Esophagus squamous epithelium (tissue), 5 donors: ENCODE measurements around the gene PYY. TPM values are rescaled to one million over a fixed set of nuclear protein-coding genes. Genes with fewer than 3 reads are reported as not detected.

ENCODE experiments used
- DNase-seq: peaks from one replicate; lab custom pipeline; 2025; lab: John Stamatoyannopoulos, UW
- H3K27ac ChIP-seq, 4 donors: fragments of 200-600 bp; sonication (generic); one replicate each; pipeline ENCODE4 v1.5.1; 2016 to 2019; ENCODE audit warnings: mild to moderate bottlenecking in 1 of 4
- H3K27me3 ChIP-seq, 4 donors: fragments of 200-600 bp; sonication (generic); 1 replicate in 3 of 4; 2 replicates in 1 of 4; pipeline versions ENCODE4 v1.5.1 to v1.6.0; 2017 to 2021; ENCODE audit warnings: antibody characterized with exemption in 1 of 4
- H3K36me3 ChIP-seq, 3 donors: fragments of 200-600 bp; sonication (generic); one replicate each; pipeline ENCODE4 v1.5.1; 2016 to 2019
- H3K4me1 ChIP-seq, 3 donors: fragments of 200-600 bp; sonication (generic); one replicate each; pipeline ENCODE4 v1.5.1; 2017 to 2019
- H3K4me3 ChIP-seq, 4 donors: fragments of 200-600 bp; sonication (generic); 1 replicate in 3 of 4; 2 replicates in 1 of 4; pipeline ENCODE4 v1.5.1; 2016 to 2019; ENCODE audit warnings: mild to moderate bottlenecking in 2 of 4, moderate library complexity in 1 of 4
- H3K9me3 ChIP-seq, 3 donors: fragments of 200-600 bp; sonication (generic); one replicate each; pipeline ENCODE4 v1.5.1; 2016 to 2019
- POLR2A ChIP-seq, 4 donors: fragments of 450-650 bp; IDR thresholded peaks; one replicate each; pipeline ENCODE4 v1.6.1; 2017; ENCODE audit warnings: antibody characterized with exemption in 4 of 4, mild to moderate bottlenecking in 4 of 4, moderate library complexity in 3 of 4
- WGBS, 2 donors: methylation state at CpG; one replicate each; pipeline ENCODE4 v1.1.5; 2018; 5-methylcytosine and 5-hydroxymethylcytosine counted together
- intact Hi-C: fragments of 100-400 bp; cut with DNase I; formaldehyde crosslinking; loops from one replicate; pipeline ENCODE4 v1.15.0; 2022
- total RNA-seq, 4 donors: library from RNA; depleted of rRNA; stranded (reverse); fragments of >200 nt; gene quantifications; one replicate each; pipeline ENCODE4 v1.1.0, GENCODE V29; 2016
- TF ChIP-seq, protein P1 (sequence below), 6 experiments: fragments of 450-650 bp in 4 of 6; fragments of 200-600 bp in 2 of 6; sonication (generic) in 2 of 6; IDR thresholded peaks; one replicate each; pipeline ENCODE4 v1.5.1; 2016 to 2019; ENCODE audit warnings: antibody characterized with exemption in 6 of 6, mild to moderate bottlenecking in 4 of 6, moderate library complexity in 4 of 6
- donor health status: DM: yes; HTN: yes; CAD: no.

The PYY gene
- total RNA-seq, 4 donors from 2014 or later = not detected

- no peak for TF ChIP-seq POLR2A (IDR thresholded peaks at IDR 0.05)
- TF ChIP-seq, protein P1, sequence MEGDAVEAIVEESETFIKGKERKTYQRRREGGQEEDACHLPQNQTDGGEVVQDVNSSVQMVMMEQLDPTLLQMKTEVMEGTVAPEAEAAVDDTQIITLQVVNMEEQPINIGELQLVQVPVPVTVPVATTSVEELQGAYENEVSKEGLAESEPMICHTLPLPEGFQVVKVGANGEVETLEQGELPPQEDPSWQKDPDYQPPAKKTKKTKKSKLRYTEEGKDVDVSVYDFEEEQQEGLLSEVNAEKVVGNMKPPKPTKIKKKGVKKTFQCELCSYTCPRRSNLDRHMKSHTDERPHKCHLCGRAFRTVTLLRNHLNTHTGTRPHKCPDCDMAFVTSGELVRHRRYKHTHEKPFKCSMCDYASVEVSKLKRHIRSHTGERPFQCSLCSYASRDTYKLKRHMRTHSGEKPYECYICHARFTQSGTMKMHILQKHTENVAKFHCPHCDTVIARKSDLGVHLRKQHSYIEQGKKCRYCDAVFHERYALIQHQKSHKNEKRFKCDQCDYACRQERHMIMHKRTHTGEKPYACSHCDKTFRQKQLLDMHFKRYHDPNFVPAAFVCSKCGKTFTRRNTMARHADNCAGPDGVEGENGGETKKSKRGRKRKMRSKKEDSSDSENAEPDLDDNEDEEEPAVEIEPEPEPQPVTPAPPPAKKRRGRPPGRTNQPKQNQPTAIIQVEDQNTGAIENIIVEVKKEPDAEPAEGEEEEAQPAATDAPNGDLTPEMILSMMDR (IDR thresholded peaks at IDR 0.05) = no peak
- no peak overlapping the region for H3K4me3 ChIP-seq
- intact Hi-C loops = no loop called here
- no peak overlapping the region for H3K27ac ChIP-seq
- H3K27me3 ChIP-seq = peaks cover 0 to 79% (median 6%) of the 10 kb centered on the region in 4 donors
- no peak for DNase-seq
- 85 to 89% methylated on average over 4 of the region's 4 CpGs for WGBS, 2 donors
- H3K36me3 ChIP-seq = no peaks in the 10 kb centered on the region
- H3K4me1 ChIP-seq = peaks cover 3 to 15% (median 8%) of the 10 kb centered on the region in 3 donors
- no peaks in the 10 kb centered on the region for H3K9me3 ChIP-seq
Observed at GRCh38 chr17:43979671-43980070, 25.9 kb upstream of the PYY start.

DNA sequence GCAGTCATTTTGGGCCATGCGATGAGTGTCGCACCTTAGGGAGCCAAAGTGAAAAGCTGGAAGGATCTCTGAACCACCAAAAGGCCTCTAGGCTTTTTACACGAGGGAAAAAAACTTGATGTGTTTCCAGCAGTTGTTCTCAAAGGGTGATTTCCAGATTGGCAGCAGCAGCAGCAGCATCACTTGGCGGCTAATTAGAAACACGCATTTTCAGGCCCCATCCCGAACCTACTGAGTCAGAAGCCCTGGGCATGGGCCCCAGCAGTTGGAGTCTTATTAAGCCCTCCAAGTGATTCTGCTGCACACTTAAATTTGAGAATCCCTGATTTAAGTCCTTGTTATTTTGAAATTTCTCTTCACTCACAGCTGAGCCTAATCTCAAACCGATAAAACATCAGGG is 25.3 kb upstream of the PYY start:
- Histone ChIP-seq H3K36me3 (no peaks in the 10 kb centered on the region), H3K27me3 (peaks cover 0 to 78% (median 6%) of the 10 kb centered on the region in 4 donors)

DNA sequence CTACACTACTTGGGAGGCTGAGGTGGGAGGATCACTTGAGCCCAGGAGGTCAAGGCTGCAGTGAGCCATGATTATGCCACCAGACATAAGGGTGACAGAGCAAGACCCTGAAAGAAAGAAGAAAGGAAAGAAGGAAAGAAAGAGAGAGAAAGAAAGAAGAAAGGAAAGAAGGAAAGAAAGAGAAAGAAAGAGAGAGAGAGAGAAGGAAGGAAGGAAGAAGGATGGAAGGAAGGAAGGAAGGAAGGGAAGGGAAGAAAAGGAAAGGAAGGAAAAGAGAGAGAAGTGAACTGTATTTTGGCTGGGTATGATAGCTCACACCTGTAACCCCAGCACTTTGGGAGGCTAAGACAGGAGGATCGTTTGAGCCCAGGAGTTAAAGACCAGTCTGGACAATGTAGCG is 24.3 kb upstream of the PYY start:
- no peak for DNase-seq
- Histone ChIP-seq H3K9me3 (no peaks in the 10 kb centered on the region), H3K36me3 (no peaks in the 10 kb centered on the region), H3K4me1 (no peaks in the 10 kb centered on the region), H3K27me3 (peaks cover 0 to 78% (median 3%) of the 10 kb centered on the region in 4 donors), H3K4me3 (no peak overlapping the region), H3K27ac (no peak overlapping the region)
- intact Hi-C loops = no loop called here
- no peak for TF ChIP-seq POLR2A (IDR thresholded peaks at IDR 0.05)
- TF ChIP-seq, protein P1 (IDR thresholded peaks at IDR 0.05) = no peak
- 77 to 84% methylated on average over 2 of the region's 2 CpGs for WGBS, 2 donors

More for the DNA sequence above, 25.3 kb upstream of the PYY start:
- intact Hi-C loops = no loop called here
- no peak for TF ChIP-seq POLR2A (IDR thresholded peaks at IDR 0.05)
- TF ChIP-seq, protein P1 (IDR thresholded peaks at IDR 0.05) = no peak
- H3K9me3 ChIP-seq = no peaks in the 10 kb centered on the region
- no peak overlapping the region for H3K27ac ChIP-seq
- no peak overlapping the region for H3K4me3 ChIP-seq
- WGBS, 2 donors = 38 to 41% methylated on average over 3 to 6 of the region's 7 CpGs
- no peak for DNase-seq
- H3K4me1 ChIP-seq = peaks cover 1 to 9% (median 6%) of the 10 kb centered on the region in 3 donors

DNA sequence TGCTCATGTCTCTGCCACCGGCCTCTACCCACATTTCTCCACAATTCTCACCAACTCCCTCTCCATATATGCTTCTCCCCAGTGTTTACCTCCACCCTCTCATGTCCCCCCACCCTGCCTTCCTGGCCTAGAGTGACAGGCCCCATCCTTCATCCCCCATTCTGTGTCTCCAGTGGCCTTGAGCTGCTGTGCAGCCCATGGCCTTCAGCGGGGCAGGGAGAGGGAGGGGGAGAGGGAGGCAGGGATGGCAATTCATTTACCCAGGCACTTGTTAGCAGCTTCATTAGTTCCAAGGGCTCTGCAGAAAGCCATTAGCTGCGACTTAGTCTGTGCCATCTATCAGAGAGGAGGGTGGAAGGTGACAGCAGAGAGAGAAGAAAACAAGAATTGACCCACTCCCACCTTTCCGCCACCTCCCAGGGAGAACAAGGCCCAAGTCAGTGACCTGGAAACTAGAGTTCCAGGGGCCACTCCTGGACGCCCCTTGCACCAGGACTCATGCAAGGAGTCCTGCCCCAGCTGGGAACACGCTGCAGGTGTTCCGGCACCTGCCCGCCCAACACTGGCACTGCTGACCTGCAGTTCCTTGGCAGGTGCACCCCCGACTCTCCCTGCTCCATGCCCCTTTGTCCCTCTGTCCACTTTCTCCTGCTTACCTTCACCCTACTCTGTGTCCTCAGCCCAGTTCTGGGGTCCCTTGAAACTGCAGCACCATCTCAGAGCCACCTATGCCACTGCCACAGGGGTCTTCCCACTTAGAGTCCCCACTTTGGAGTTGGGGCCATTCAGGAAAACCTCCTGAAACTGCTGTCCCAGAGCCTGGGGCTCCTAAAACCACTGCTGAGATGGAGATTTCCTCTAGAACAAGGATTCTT is 23.5 kb upstream of the PYY start:
- no peak for TF ChIP-seq POLR2A (IDR thresholded peaks at IDR 0.05)
- TF ChIP-seq, protein P1 (IDR thresholded peaks at IDR 0.05) = no peak
- DNase-seq = no peak
- Histone ChIP-seq H3K4me1 (no peaks in the 10 kb centered on the region), H3K4me3 (no peak overlapping the region), H3K27ac (no peak overlapping the region), H3K27me3 (peaks cover 0 to 75% (median 0%) of the 10 kb centered on the region in 4 donors), H3K9me3 (no peaks in the 10 kb centered on the region), H3K36me3 (no peaks in the 10 kb centered on the region)
- 73 to 82% methylated on average over 7 to 8 of the region's 9 CpGs for WGBS, 2 donors
- intact Hi-C loops = no loop called here

GRCh38 chr17:43975898-43976297 is 22.2 kb upstream of the PYY start:
- DNase-seq = no peak
- Histone ChIP-seq H3K4me3 (no peak overlapping the region), H3K27ac (no peak overlapping the region), H3K4me1 (no peaks in the 10 kb centered on the region), H3K36me3 (no peaks in the 10 kb centered on the region), H3K9me3 (no peaks in the 10 kb centered on the region), H3K27me3 (peaks cover 0 to 62% (median 0%) of the 10 kb centered on the region in 4 donors)
- WGBS, 2 donors = 64 to 79% methylated on average over 15 to 27 of the region's 27 CpGs
- intact Hi-C loops = no loop called here
- TF ChIP-seq, protein P1 (IDR thresholded peaks at IDR 0.05) = no peak
- TF ChIP-seq POLR2A (IDR thresholded peaks at IDR 0.05) = no peak
